ENCODE results near the gene NEUROD2.

GRCh38 chr17:39639566-39640458 is 32.1 kb upstream of the NEUROD2 start:
- no peak for TF ChIP-seq CTCF (IDR thresholded peaks at IDR 0.05 in 8 of 11, conservative IDR thresholded peaks at IDR 0.05 in 3 of 11)
- no peak for TF ChIP-seq POLR2AphosphoS5 (IDR thresholded peaks at IDR 0.05)
- TF ChIP-seq POLR2A (IDR thresholded peaks at IDR 0.05), result no peak

All from spleen (tissue), 7 donors.